ENCODE data around the gene DTNBP1.
A peak's percentile ranks its signal among the peaks of the same experiment; 100 is the strongest.

The DTNBP1 gene

DNA sequence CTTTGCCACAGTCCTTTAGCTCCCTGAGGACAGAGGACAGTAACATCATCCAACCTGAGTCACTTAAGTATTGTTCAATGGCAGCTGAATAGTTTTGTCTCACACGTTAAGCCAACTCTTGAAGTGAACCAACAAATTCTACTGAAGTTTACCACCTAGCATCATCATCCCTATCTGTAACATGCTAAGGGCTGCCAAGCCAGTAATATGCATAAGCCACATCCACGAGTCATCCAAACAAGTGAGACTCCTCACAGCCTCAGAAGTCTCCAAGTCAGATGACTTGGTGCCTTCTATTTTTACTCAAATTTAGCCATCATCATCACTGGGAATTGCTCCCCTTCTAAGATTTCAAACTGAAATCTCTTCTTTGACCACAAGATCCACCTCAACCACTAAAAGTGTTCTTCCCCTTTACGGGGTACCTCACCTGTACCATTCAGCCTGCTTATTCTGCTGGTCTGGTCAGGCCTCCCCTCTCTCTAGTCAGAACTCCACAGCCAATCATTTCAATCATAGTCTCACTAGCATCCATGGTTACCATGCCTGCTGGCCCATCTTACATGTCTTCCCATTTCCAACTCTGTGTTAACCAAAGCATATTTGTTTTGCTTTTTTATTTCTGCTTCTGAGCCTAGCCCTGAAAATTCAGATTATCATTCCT lies 73.7 kb downstream of the DTNBP1 start:
- DNase-seq: peak; percentile 66

DNA sequence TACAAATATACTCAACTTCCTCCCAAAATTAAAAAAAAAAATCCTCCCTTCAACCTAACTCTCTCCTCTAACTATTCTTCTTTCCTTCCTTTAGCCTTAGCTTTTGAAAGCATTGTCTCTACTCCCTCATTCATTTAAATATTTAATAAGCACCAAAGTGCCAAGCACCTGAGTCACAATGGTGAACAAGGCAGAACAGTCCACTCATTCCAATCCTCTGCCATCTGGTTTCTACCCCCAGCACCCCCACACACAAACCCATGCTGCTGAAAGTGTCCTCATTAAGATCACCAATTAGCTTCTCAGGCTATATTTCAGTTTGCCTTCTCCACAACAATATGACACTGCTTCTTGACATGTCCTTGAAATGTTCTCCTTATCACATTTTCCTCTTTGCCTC lies 76.3 kb downstream of the DTNBP1 start:
- no peak for DNase-seq

DNA sequence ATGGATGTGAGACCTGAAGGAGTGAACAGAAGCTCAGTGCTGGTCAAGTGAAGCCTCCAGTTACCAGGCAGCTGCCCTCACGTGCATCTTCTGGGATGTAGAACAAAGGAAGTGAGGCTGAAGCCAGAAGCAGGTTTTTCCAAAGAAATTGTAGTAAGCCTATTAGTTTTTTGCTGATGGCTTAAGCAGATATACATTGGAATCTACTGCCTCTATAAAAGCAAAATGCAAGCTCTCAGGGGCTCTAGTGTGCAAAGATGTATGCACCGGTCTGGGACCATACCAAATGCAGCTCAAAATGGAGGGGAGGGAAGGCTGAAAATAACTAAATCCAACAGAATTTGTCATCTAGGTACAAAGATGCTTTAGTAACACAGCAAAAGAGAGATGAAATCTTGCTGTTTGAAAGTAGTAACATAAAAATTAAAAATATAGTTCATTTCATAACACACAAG lies 77.0 kb downstream of the DTNBP1 start:
- no peak for DNase-seq

DNA sequence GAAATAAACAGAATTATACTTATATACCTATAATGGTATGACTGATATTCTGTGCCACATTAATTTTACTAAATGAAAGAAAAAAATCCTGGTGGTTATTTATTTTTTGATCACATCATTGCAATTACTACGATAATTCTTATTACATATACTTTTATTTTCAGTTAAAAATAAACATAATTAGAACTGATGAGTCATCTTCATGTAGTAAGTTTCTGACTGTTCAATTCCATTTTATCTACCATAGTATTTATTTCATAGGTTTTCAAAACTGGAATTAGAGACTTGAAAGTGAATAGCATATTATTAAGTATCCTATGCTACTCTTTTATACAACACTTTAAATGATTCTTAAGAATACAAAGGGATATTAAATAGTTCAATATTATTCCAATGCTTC lies 80.3 kb downstream of the DTNBP1 start:
- DNase-seq: no peak

DNA sequence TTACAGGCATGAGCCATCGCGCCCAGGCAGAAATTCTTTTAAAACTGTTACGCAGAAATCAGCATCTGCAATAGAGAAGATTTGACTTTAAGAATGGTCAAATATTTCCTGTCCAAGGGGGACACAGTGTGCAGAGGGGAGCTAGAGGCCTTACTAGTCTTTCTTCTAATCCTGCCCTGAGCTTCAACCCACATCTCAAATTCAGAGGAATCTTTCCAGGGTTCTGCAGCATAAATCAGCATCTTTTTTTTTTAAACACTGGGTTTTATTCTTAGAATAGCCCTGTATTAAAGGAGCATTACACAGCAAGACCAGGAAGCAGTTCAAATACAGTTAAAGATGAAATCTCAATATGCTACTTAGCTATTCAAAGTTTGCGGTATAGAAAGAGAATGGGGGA lies 81.1 kb downstream of the DTNBP1 start:
- DNase-seq: no peak

DNA sequence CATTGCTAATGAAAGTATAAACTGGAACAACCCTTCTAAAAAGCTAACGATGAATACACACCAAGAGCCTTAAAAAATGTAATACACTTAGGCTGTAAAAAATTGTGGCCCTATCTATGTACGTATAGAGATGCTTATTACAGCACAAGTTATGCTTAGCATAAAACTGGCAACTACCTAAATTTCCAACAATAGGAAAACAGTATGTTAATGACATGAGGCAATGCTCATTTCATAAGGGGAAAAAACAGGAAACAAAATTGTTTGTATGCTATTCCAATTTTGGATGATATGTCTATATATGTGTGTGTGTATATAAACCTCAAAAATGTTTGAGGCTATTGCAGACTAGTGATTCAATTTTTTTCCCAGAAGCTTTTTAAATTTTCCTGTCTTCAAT lies 82.5 kb downstream of the DTNBP1 start:
- DNase-seq: no peak

DNA sequence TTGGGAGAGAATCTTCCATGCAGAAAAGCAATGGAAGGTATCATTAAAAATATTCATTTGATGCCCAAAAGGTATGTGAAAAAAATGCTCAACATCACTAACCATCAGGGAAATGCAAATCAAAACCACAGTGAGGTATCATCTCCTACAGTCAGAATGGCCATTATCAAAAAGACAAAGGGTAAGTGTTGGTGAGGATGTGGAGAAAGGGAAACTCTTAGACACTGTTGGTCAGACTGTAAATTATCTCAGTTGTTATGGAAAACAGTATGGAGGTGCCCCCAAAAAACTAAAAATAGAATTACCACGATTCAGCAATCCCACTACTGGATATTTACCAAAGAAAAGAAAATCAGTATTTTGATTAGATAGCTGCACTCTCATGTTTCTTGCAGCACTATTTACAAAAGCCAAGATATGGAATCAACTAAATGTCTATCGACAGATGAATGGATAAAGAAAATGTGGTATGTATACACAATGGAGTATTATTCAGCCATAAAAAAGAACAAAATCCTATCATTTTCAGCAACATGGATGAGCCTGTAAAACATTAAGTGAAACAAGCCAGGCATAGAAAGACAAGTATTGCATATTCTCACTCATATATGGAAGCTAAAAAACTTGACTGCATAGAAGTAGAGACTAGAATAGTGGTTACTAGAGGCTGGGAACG lies 84.0 kb downstream of the DTNBP1 start:
- no peak for DNase-seq

DNA sequence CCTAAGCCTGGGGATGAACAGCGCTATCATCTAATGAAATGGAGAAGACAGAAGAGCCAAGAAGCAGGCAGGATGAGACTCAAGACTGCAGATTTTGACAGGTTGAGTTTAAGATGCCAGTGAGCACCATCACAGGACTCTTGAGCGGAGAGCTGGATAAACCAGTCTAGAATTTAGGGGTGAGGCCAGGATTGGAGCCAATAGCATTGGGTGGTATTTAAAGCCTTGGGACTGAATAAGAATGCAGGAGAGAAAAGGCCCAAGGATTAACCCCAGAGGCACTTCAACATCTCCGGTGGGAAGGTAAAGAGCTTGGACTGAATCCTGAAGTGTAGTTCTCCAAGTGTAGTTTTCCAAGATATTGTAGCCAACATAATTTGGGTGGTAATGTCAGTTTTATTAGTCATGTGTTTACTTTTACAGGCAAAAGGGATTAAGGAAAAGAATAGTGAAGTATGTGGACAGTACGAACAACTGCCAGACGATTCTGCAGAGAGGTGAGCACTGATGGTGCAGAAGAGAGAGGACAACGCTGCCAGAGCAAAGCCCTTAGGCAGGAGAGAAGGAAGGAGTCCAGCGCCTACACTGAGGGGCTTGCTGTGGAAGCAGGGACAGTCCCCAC lies 85.2 kb downstream of the DTNBP1 start:
- no peak for DNase-seq

DNA sequence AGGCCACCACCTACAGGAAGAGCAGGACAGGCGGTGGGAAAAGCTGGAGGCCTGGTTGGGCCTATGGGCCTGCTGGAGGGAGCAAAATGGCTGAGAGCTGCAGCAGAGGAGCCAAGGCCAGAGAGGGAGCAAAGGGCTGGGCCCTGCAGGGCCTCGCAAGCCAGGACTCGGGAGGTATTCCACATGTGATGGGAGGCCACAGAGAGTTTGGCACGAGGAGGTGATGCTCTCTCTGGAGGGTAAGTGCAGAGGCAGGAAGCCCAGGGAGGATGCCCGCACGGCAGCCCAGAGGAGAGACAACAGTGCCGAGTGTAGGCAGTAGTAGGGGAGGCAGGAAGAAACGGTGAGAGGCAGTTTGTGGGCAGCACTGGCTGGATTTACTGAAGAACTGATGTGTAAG lies 85.7 kb downstream of the DTNBP1 start:
- no peak for DNase-seq

DNA sequence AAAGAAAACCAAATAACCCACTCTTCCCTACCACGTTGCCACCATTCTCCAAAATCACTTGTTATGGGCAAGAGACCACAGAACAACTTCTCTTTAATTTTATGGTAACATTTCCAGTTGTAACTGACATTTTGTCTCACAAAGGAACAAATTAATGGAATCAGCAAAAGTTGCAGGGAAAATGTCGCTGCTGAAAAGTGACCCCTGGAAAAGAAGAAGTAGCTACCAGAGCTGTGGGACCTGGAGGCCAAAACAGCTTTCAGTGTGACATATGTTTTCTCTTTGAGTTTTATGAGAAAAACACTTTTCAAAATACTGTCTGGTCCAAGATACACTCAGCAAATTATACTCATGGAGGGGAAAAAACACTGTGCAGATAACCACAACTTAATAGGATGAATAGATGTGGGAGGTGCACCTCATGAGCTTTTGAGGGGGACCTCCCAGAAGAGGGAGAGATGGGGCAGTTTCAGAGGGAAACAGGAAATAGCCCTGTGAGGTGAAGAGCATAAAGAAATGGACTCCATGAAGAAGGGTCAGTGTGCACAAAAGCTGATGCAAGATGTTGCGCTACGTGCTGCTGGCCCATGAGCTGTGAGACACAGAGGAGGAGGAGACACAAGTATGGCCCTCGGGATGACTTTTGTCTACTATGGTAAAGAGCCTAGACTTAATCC lies 87.3 kb downstream of the DTNBP1 start:
- no peak for DNase-seq

DNA sequence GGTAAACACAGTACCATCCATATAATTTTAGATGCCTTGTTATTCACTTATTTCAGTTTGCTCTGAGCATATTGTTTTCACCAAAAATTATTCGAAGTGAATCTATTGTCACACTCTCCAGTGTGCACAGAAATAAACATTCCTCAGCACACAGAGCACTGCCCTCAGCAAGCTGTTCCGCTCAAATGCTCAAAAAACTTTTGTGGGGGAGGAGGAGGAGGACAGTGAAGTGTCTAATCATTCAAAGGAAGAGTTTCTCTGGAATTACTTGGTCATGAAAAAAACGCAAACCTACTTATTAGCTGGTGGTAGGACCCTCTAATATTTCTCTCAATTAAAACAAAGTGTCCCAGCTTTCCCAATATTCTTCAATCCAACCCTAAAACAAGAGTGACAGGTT lies 88.3 kb downstream of the DTNBP1 start:
- no peak for DNase-seq

DNA sequence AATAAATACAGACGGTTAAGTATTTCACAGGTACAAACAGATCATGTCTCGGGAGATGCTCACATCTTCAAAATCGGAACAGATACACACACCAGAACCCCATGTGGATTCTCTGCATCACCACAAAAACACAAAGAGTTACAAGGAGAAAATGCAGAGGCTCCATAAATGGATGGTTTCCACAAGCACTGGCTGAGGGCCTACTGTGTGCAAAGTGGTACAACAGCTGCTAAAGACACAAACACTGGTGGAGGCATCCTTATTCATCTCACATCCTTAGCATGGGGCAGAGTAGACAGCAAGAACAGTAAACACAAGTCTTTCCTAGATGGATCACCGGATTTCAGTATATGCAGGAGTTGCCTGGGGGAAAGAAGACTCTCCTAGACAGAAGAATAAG lies 88.8 kb downstream of the DTNBP1 start:
- DNase-seq: no peak

DNA sequence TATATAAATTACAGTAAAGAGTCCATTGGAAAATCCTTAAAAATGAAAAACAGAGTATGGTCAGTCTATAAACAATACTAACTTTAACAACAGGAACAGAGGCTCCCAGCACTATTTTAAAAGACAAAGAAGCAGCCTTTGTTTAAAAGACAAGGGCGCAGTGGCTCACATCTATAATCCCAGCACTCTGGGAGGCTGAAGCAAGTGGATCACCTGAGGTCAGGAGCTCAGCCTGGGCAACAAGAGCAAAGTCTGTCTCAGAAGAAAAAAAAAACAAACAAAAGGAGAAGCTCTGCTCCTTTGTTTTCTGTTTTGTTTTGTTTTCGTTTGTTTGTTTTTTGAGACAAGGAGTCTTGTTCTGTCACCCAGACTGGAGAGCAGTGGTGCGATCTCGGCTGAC lies 89.4 kb downstream of the DTNBP1 start:
- no peak for DNase-seq

DNA sequence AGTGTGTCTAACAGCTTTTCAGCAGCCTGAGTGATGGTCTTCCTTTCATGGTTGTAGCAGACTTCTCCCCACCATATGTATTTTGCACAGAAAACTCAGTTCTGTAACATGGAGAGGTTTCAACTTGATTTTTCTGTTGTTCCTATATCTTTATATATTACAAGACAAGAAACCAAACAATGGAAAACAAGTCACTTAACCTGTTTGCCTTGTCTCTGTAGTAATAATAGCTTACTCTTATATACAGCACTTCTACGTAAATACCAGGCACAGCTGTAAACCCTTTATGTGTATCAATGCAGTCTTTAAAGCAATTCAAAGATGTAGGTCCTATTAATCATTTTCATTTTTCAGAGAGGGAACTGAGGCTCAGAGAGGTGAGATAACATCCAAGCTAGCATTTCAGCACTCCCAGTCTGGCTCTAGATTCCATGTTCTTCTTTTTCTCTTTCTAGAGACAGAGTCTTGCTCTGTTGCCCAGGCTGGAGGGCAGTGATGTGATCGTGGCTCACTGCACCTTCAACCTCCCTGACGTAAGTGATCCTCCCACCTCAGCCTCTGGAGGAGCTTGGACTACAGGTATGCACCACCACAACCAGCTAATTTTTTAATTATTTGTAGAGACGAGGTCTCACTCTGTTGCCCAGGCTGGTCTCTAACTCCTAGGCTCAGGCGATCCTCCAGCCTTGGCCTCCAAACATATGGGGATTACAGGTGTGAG lies 90.4 kb downstream of the DTNBP1 start:
- no peak for DNase-seq

DNA sequence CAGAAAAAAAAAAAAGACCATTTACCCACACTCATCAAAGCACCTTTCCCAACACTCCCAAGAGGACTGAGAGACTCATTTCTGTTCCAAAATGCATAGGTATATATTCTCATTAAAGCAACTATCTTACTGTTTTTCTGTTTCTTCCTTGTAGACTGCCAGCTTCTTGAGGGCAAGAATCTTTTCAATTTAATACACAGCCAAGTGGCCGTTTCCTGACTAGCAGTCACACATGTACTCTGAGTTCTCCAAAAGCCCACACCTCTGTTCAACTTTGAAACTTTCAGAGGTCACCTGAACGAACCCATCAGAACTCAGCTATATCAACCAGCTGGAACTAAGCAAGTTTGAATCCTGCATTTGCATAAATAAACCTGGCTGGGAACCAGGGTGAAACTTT lies 92.7 kb downstream of the DTNBP1 start:
- no peak for DNase-seq

DNA sequence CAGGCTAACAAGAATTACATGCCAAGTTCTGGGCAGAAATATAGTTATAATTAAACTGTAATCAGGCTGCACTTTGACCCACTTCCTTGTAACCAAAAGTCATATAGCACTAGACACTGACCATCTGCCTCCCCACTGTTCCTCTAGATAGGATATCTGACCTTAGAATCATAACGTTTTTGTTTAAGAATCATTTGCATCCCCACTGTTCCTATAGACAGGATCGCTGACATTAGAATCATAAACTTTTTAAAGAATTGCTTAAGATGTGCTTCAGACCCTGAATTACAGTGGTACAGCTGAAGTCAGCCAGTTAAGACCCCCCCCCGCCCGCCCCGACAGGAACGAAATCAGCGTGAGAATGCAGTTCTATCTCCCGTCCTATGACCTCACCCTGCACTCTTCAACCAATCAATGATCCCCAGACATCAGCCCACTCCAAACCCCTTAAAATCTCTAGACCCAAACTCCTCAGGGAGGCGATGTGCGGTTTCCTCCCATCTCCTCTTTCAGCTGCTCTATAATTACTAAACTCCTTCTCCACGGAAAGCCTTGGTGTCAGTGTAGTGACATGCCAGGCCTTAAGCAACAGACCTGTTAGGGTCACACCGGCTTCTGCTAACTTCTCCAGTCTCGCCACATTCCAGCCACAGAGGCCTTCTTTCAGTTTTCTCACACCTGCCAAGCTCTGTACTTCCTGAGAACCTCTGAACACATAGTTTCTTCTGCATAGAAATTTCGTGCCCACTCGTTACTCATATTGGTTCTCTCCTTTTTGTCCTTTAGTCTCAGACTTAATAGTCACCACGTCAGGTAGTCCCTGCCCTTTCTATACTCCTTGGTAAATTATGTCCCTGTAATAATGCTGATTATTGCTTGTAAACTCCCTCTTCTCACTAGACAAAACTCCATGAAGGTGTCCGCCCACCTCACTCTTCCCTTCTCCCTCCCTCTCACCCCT lies 93.5 kb downstream of the DTNBP1 start:
- DNase-seq: no peak

DNA sequence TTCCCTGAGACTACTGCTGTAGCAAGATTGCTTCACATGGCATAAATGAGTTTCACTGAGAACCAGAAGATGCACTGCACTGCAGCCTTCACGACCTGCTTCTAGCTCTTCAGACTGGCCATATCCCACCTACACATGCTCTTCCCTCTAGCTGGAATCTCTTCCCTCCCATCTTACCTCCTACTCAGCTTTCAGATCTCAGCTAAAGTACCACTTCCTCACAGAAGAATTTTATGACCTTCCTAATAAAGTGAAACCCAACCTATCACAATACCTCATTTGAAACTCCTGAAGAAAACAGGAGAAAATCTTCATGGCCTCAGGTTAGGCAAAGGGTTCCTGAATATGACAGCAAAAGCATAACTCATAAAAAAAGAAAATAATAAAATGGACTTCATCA lies 99.9 kb downstream of the DTNBP1 start:
- DNase-seq: no peak

DNA sequence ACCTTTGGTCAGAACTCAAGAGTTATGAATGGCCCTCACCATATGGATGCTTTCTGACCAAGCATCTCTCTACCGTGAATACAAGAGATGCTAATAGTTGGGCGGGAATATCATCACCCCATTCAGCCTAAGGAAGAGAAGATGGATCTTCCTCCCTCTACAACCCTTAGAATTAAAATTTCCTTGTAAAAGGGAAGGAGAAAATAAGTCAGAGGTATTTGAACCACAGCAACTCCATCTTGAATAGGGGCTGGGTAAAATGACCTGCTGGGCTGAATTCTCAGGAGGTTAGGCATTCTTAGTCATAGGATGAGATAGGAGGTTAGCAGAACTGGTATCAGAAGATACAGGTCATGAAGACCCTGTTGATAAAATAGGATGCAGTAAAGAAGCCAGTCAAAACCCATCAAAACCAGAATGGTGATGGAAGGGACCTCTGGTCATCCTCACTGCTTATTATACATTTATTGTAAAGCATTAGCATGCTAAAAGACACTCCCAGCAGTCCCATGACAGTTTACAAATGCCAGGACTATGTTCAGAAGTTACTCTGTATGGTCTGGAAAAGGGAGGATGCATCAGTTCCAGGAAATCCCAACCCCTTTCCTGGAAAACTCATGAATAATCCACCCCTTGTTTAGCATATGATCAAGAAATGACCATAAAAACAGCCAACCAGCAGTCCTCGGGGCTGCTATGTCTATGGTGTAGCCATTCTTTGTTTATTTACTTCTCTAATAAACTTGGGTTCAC lies 101.2 kb downstream of the DTNBP1 start:
- DNase-seq: no peak

DNA sequence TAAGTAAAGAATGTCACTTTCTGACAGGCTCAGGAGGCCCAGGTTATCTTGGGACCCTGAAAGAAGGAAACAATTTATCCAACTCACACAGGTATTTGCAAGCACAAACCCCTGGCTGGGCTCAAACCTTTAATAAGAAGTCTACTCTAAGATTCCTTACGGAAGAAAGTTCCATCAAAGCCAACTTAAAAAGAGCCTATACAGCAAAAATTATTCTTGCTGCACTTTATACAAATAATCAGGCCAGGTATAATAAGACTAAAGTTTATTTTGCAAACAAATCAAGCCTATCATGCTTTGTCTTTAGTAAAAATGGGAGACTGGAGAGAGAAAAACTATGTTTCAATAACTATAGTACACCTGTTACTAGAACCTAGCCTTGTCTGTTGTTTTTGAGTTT lies 102.1 kb downstream of the DTNBP1 start:
- no peak for DNase-seq

DNA sequence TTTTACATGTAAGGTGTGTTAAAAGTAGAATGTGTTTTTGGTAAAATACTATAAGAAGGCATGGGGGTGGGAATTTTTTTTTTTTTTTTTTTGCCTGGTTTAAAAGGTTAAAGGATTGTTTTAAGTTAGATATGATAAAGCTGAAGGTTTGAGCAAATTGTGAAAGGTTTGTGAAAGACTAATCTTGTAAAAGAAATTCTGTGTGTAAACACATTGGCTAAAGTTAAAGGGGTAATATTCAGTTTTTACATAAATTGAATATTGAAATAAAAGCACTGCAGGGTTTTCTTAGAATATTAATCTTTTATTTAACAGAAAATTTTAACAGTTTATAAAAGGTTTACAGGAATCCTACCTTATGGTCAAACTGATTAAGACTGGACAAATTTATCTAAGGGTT lies 105.7 kb downstream of the DTNBP1 start:
- DNase-seq: no peak

DNA sequence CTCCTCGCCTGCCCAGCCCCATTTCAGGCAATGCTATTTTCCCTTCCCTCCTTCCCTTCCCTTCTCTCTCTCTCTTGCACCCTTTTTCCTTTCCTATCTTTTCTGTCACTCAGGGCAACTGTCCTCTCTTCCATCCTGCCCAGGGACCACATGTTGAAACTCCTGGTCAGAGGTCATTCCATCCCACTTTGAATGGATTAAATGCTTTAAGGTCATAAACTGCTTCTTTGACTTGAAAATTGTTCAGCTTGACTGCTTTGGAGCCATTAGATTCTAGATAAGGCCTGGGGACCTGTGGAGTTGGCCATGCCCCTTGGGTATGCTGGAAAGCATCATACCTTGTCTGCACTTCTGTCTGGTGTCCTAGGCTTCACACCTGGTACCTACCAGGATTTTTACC lies 106.1 kb downstream of the DTNBP1 start:
- no peak for DNase-seq

Data from fibroblast of skin of scalp (primary cell).